ENCODE results near the gene CHST9.

CHST9 gene

GRCh38 chr18:27010784-27011183 is 174.3 kb downstream of the CHST9 start:
- CTCF ChIA-PET, result no interaction called here
- DNase-seq (ENCODE audit: extremely low spot score), result no peak
- POLR2A ChIA-PET, result no interaction called here
- TF ChIP-seq SP1 (IDR thresholded peaks at IDR 0.05), result no peak
- no peak for TF ChIP-seq BHLHE40 (IDR thresholded peaks at IDR 0.05; ENCODE audit: borderline replicate concordance)
- no peak for TF ChIP-seq FOXA1 (IDR thresholded peaks at IDR 0.05)
- TF ChIP-seq NFRKB (IDR thresholded peaks at IDR 0.05), result no peak
- no peak for TF ChIP-seq FOXK2 (IDR thresholded peaks at IDR 0.05)
- no peak for TF ChIP-seq CTBP1 (IDR thresholded peaks at IDR 0.05; ENCODE audit: borderline replicate concordance)
- no peak for TF ChIP-seq ARNT (IDR thresholded peaks at IDR 0.05)

DNA sequence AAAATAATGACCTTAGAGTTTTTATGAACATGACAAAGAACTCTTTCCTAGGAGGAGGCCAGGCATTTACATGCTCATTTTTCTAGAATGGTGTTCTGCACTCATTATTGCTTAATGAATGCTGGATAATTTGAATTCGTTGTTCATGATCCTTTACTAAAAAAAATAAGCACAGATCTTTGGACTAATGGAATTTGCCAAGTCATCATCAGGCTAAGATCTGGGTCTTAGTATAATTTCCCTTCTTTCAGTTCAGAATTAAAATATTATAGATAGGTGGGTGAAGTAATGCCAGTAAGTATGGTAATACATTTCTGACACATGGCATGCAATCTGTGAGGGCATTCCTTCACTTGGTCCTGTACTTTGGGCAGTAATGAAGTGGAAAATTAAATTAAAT is 175.8 kb downstream of the CHST9 start:
- DNase-seq (ENCODE audit: extremely low spot score), result no peak
- POLR2A ChIA-PET, result no interaction called here
- CTCF ChIA-PET, result interaction anchor here (0.7 kb wide), 1 partner anchor 103 kb away, joined by 3 read pairs; no protein-coding TSS in a partner anchor
- no peak for TF ChIP-seq TARDBP (IDR thresholded peaks at IDR 0.05)
- TF ChIP-seq ELF4 (IDR thresholded peaks at IDR 0.05), result no peak
- TF ChIP-seq ZNF384 (IDR thresholded peaks at IDR 0.05), result no peak
- TF ChIP-seq SP1 (IDR thresholded peaks at IDR 0.05), result no peak
- no peak for TF ChIP-seq ARNT (IDR thresholded peaks at IDR 0.05)
- TF ChIP-seq L3MBTL2 (conservative IDR thresholded peaks at IDR 0.05), result no peak
- TF ChIP-seq SUZ12 (IDR thresholded peaks at IDR 0.05), result no peak
- no peak for TF ChIP-seq FOXK2 (IDR thresholded peaks at IDR 0.05)
- TF ChIP-seq LEF1 (IDR thresholded peaks at IDR 0.05; ENCODE audit: borderline replicate concordance), result no peak

- ChIA-PET CTCF (no interaction called here), POLR2A (no interaction called here)
- no peak for DNase-seq (ENCODE audit: extremely low spot score)
- TF ChIP-seq ZNF384 (IDR thresholded peaks at IDR 0.05) (no peak), SP1 (IDR thresholded peaks at IDR 0.05) (no peak), BHLHE40 (IDR thresholded peaks at IDR 0.05; ENCODE audit: borderline replicate concordance) (no peak), ELF4 (IDR thresholded peaks at IDR 0.05) (no peak), CTBP1 (IDR thresholded peaks at IDR 0.05; ENCODE audit: borderline replicate concordance) (no peak), ARNT (IDR thresholded peaks at IDR 0.05) (no peak), HDGF (IDR thresholded peaks at IDR 0.05; ENCODE audit: borderline replicate concordance) (no peak), TARDBP (IDR thresholded peaks at IDR 0.05) (no peak)
These were observed 176.5 kb downstream of the CHST9 start for GRCh38 chr18:27008575-27008974.

DNA sequence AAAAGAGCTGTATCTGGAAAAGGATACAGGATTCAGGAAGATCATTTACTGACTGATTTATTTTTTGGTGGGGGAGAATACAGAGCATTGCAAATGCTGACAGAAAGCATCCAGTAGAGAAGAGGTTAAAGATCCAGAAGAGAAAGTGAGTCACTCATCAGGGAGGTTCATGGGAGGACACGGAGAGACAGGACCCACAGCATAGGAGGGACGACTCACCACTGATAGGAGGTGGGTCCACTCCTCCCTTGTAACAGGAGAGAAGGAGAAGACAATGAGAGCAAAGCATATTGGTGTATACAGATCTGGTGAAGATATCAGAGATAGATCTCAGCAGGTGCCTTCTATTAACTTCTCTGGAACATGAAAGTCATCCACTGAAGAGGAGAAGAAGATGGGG is 177.2 kb downstream of the CHST9 start:
- TF ChIP-seq LEF1 (IDR thresholded peaks at IDR 0.05; ENCODE audit: borderline replicate concordance), result no peak
- TF ChIP-seq FOXA1 (IDR thresholded peaks at IDR 0.05), result no peak
- TF ChIP-seq SUZ12 (IDR thresholded peaks at IDR 0.05), result no peak
- TF ChIP-seq SP1 (IDR thresholded peaks at IDR 0.05), result no peak
- TF ChIP-seq FOXK2 (IDR thresholded peaks at IDR 0.05), result no peak
- no peak for TF ChIP-seq ZNF384 (IDR thresholded peaks at IDR 0.05)
- no peak for TF ChIP-seq HDGF (IDR thresholded peaks at IDR 0.05; ENCODE audit: borderline replicate concordance)
- no peak for TF ChIP-seq NFRKB (IDR thresholded peaks at IDR 0.05)
- no peak for TF ChIP-seq TARDBP (IDR thresholded peaks at IDR 0.05)
- TF ChIP-seq CTBP1 (IDR thresholded peaks at IDR 0.05; ENCODE audit: borderline replicate concordance), result no peak
- TF ChIP-seq BHLHE40 (IDR thresholded peaks at IDR 0.05; ENCODE audit: borderline replicate concordance), result no peak
- TF ChIP-seq ARNT (IDR thresholded peaks at IDR 0.05), result no peak
- TF ChIP-seq, protein P1, sequence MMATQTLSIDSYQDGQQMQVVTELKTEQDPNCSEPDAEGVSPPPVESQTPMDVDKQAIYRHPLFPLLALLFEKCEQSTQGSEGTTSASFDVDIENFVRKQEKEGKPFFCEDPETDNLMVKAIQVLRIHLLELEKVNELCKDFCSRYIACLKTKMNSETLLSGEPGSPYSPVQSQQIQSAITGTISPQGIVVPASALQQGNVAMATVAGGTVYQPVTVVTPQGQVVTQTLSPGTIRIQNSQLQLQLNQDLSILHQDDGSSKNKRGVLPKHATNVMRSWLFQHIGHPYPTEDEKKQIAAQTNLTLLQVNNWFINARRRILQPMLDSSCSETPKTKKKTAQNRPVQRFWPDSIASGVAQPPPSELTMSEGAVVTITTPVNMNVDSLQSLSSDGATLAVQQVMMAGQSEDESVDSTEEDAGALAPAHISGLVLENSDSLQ (IDR thresholded peaks at IDR 0.05), result no peak
- TF ChIP-seq ELF4 (IDR thresholded peaks at IDR 0.05), result no peak
- no peak for TF ChIP-seq FOXM1 (IDR thresholded peaks at IDR 0.05; ENCODE audit: borderline replicate concordance)
- POLR2A ChIA-PET, result no interaction called here
- no peak for DNase-seq (ENCODE audit: extremely low spot score)
- CTCF ChIA-PET, result no interaction called here

DNA sequence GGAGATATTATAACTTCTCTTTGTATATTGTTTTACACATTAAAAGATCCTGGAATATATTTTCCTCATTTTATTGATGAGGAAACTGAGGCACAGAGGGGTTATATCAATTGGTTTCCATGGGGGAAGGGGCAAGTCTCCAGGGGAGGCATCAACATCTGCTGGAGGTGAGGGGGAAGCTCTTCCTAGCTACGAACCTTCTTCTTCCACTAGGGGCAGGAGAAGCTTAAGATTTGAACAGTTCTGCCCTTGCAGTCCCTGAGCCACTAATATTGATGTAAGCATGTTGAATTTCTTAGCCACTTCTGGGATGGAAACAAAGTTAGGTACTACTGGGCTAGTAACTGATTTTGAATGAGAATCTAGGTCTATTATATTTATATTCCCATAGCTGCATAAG is 179.5 kb downstream of the CHST9 start:
- TF ChIP-seq SP1 (IDR thresholded peaks at IDR 0.05) (no peak), CTBP1 (IDR thresholded peaks at IDR 0.05; ENCODE audit: borderline replicate concordance) (no peak), SUZ12 (IDR thresholded peaks at IDR 0.05) (no peak), LEF1 (IDR thresholded peaks at IDR 0.05; ENCODE audit: borderline replicate concordance) (no peak), TARDBP (IDR thresholded peaks at IDR 0.05) (no peak), FOXM1 (IDR thresholded peaks at IDR 0.05; ENCODE audit: borderline replicate concordance) (no peak), ZNF384 (IDR thresholded peaks at IDR 0.05) (no peak)
- TF ChIP-seq, protein P1 (IDR thresholded peaks at IDR 0.05), result no peak
- ChIA-PET POLR2A (no interaction called here), CTCF (interaction anchor here (0.7 to 1.3 kb wide), 5 partner anchors 8 to 384 kb away, joined by 3 to 8 read pairs (median 5); no protein-coding TSS in a partner anchor)
- DNase-seq (ENCODE audit: extremely low spot score), result peak; percentile 58

GRCh38 chr18:27004056-27004829 is 180.9 kb downstream of the CHST9 start:
- CTCF ChIA-PET, result no interaction called here
- DNase-seq (ENCODE audit: extremely low spot score), result no peak
- no peak for TF ChIP-seq L3MBTL2 (conservative IDR thresholded peaks at IDR 0.05)
- no peak for TF ChIP-seq FOXK2 (IDR thresholded peaks at IDR 0.05)
- TF ChIP-seq HDGF (IDR thresholded peaks at IDR 0.05; ENCODE audit: borderline replicate concordance), result no peak
- no peak for TF ChIP-seq FOXA1 (IDR thresholded peaks at IDR 0.05)
- no peak for TF ChIP-seq ZNF384 (IDR thresholded peaks at IDR 0.05)
- no peak for TF ChIP-seq CTBP1 (IDR thresholded peaks at IDR 0.05; ENCODE audit: borderline replicate concordance)
- no peak for TF ChIP-seq SUZ12 (IDR thresholded peaks at IDR 0.05)
- no peak for TF ChIP-seq ARNT (IDR thresholded peaks at IDR 0.05)
- no peak for TF ChIP-seq NFRKB (IDR thresholded peaks at IDR 0.05)
- TF ChIP-seq SP1 (IDR thresholded peaks at IDR 0.05), result no peak
- no peak for TF ChIP-seq BHLHE40 (IDR thresholded peaks at IDR 0.05; ENCODE audit: borderline replicate concordance)
- TF ChIP-seq ELF4 (IDR thresholded peaks at IDR 0.05), result no peak
- TF ChIP-seq, protein P1 (IDR thresholded peaks at IDR 0.05), result no peak
- TF ChIP-seq LEF1 (IDR thresholded peaks at IDR 0.05; ENCODE audit: borderline replicate concordance), result no peak
- TF ChIP-seq FOXM1 (IDR thresholded peaks at IDR 0.05; ENCODE audit: borderline replicate concordance), result no peak
- TF ChIP-seq TARDBP (IDR thresholded peaks at IDR 0.05), result no peak

More at GRCh38 chr18:27004056-27004829, 180.9 kb downstream of the CHST9 start:
- POLR2A ChIA-PET, result no interaction called here

All from HEK293T (cell line).